HTR-8/SVneo (cell line): Measurements from ENCODE around the gene TGFB1.
"Not testable (repeated sequence)": the region's sequence is repeated elsewhere in the genome, so short reads cannot be mapped to it uniquely, and the experiment has no call there.

Source experiments
- DNase-seq: peaks from one replicate; pipeline ENCODE4 v3.0.0; 2011; ENCODE audit warnings: low spot score, mixed read lengths; ENCODE audit not compliant: insufficient read length
- FAIRE-seq: peaks from 2 replicates; lab custom pipeline; 2011; peaks lifted over from hg19 to GRCh38; lab: Jason Lieb, UNC

Gene TGFB1

DNA sequence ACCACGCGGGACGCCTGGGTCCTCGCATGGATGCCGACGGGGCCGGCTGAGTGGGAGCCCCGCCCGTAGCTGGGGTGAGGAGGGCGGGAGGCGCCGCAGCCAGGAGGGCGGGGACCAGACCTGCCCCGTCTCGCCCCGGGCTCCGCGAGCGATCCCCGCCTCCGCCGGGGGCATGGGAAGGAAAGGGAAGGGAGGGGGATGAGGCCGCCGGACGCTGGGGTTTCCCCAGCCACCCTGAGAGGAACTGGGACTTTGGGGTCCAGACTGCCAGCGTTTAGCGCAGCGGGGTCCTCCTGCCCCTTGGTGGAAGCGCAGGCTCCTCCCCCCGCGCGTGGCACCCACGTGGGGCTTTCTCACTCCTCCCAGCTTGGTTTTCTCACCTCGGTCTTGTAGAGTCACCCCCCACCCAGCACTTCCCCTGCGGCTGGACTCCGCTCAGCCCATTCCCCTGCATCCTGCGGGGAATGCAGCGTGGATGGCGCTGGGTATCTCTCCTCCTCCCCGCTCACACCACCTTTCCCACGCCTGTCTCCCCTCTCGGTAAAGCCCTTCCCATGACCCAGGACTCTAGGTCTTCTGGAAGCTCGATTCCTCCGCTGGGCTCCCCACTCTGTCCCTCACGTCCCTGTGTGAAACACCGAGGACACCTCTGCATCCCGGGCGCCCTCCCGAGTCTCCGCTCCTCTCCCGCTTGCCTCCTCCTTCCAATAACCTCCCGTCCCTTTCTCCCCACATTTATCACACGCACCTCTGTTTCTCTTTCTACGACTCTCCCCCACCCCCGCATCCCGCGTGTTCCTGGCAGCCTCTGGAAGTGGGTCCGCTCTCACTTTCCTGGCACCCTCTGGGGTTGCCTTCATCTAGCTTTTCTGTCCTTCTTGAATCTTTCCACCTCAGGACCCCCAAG, 2.1 kb downstream of the TGFB1 start:
- DNase-seq = peak; percentile 69

DNA sequence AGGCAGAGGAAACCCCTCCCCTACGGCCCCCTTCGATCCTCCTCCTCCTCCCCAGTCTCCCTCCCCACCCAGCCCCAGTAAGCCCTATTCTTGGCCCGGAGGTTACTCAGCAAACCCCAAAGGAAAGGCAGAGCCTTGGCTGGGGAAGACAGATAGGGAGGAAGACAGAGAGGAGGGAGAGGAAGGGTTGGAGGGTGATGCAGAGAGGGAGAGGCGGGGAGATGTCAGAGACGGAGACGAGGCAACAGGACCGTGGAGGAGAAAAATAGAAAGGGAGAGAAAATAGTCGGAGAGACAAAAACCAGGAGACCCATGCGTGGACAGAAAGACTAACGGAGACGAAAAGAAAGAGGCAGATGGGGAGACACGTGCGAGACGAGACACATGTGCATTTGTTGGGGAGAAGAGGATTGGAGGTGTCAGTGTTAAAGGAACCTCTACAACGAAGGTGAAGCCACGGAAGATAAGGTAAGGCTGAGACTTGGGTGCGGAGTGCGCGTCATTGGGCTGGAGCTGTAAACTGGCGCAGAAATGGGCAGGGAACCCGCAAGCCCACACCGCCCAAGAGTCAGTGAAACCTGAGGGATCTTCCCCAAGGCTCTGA, 2.9 kb downstream of the TGFB1 start:
- DNase-seq = no peak
- FAIRE-seq = peak; percentile 23

More for the DNA sequence above, 2.1 kb downstream of the TGFB1 start:
- no peak for FAIRE-seq

- not testable (repeated sequence) for DNase-seq, FAIRE-seq
These were observed 6.8 kb downstream of the TGFB1 start for GRCh38 chr19:41346916-41347315.

DNA sequence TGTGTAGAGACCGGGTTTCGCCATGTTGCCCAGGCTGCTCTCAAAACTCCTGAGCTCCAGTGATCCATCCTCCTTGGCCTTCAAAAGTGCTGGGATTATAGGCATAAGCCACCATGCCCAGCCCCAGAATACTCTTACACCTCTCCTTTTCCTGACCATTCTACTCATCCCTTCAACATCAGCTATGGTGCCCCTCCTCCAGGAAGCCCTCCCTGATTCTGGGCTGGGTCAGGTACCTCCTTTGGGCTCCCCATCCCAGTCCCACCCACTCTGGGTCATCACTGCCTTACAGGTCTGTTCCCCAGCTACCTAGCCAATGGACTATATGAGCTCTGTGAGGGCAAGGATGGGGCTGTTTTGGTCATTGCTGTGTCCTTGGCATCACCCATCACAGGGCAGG, 9.6 kb downstream of the TGFB1 start:
- DNase-seq = no peak
- no peak for FAIRE-seq

- no peak for FAIRE-seq
- DNase-seq = no peak
These were observed 11.8 kb downstream of the TGFB1 start for GRCh38 chr19:41341669-41342490.

- FAIRE-seq (no peak), DNase-seq (no peak)
These were observed 13.8 kb downstream of the TGFB1 start for GRCh38 chr19:41339936-41340335.

- DNase-seq = no peak
- FAIRE-seq = no peak
These were observed 18.3 kb downstream of the TGFB1 start for GRCh38 chr19:41335467-41335866.

- FAIRE-seq (no peak), DNase-seq (no peak)
These were observed 18.9 kb downstream of the TGFB1 start for GRCh38 chr19:41334793-41335192.

- DNase-seq (no peak), FAIRE-seq (no peak)
These were observed 21.3 kb downstream of the TGFB1 start for GRCh38 chr19:41332468-41332867.

DNA sequence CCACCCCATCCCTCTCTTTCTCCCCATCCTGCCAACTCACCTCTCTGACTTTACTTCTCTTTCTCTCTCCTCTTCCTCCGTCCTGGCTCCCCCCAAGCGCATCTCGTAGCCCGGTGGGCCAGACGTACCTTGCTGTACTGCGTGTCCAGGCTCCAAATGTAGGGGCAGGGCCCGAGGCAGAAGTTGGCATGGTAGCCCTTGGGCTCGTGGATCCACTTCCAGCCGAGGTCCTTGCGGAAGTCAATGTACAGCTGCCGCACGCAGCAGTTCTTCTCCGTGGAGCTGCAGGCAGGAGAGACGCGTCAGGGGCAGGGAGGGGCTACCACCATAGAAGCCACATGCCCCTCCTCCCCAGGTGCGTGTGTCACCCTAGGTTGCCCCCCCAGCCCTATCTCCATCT, 21.7 kb downstream of the TGFB1 start:
- FAIRE-seq (no peak), DNase-seq (no peak)

DNA sequence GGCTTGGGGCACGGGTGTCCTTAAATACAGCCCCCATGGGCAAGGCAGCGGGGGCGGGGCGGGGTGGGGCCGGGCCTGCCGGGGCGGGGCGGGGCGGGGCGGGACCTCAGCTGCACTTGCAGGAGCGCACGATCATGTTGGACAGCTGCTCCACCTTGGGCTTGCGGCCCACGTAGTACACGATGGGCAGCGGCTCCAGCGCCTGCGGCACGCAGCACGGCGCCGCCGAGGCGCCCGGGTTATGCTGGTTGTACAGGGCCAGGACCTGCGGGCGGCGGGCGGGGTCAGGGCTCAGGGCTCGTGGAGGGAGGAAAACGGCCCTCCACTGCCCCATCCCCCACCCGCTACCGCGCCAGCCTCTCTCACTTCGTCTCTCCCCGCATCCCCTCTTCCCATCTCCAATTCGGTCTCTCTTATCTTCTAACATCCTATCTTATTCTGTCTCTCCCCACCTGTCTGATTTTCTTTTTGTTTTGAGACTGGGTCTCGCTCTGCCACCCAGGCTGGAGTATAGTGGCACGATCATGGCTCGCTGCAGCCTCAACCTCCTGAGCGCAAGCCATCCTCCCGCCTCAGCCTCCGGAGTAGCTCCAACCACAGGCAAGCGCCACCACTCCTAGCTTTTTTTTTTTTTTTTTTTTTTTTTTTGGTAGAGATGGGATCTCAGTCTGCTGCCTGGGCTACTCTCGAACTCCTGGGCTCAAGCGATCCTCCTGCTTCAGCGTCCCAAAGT, 22.6 kb downstream of the TGFB1 start:
- FAIRE-seq (no peak), DNase-seq (no peak)

DNA sequence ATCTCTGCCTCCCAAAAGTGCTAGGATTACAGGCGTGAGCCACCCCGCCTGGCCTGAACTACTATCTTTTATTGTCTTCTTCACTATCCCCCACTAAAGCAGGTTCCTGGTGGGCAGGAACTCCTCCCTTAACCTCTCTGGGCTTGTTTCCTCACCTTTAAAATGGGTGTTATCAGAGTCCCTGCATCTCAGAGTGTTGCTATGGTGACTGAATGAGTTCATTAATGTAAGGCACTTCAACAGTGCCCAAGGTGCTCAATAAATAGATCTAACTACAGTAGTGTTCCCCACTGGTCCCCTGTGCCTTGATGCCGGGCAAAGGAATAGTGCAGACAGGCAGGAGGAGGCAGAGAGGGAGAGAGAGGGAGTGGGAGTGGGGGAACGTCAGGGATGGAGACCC, 23.2 kb downstream of the TGFB1 start:
- FAIRE-seq (no peak), DNase-seq (no peak)

DNA sequence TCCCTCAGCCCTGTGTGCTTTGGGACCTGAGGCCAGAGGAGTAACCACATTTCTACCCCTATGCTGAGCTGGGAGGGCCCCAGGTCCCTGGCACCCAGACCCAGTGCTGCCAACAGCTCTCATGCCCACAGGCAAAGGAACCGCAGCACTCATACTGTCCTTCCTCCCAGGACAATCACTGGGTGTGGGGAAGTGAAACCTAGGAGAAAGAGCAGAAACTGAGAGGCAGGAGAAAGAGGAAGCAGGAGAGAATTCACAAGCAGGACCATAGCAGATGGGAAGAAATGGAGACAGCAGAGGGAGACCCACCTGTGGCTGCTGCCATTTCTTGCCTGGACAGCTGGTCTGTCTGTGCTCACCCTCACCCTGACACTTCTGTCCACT, 24.9 kb downstream of the TGFB1 start:
- DNase-seq = no peak
- FAIRE-seq = no peak

DNA sequence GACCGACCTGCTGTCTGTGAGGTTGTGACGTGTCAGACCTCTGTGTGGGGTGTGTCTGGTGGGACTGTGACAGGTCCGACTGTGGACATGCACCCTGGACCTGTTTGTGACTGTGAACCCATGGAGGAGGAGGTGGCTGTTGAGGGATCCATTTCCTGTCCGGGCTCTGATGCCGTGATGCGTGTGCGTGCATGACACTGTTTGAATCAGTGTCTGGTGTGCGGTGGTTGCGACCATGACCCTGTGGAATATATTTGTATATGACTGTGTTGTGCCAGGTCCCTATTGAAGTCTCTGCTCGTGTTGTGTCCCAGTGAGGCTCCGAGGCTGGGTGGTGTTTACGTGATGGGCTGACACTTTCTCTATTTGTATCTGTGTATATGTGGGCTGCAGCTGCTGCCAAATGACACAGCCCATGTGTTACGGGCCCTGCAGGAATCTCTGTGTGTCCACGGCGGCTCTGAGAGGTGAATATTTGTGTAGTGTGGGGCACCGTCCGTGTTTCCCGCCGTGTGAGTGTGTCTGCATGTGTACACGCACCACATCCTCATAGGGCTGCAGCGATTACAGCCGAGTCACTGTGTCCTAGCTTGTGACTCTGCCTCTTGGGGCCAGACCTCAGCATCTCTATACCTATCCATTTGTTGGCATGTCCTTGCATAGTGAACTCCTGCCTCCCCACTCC, 25.4 kb downstream of the TGFB1 start:
- FAIRE-seq (peak; percentile 58), DNase-seq (no peak)

- FAIRE-seq (peak; percentile 91), DNase-seq (peak; percentile 65)
These were observed 26.1 kb downstream of the TGFB1 start for GRCh38 chr19:41327576-41328156.

GRCh38 chr19:41327076-41327575, 26.6 kb downstream of the TGFB1 start:
- no peak for DNase-seq
- FAIRE-seq = no peak

- FAIRE-seq (peak; percentile 64), DNase-seq (no peak)
These were observed 27.6 kb downstream of the TGFB1 start for GRCh38 chr19:41325947-41326706.

DNA sequence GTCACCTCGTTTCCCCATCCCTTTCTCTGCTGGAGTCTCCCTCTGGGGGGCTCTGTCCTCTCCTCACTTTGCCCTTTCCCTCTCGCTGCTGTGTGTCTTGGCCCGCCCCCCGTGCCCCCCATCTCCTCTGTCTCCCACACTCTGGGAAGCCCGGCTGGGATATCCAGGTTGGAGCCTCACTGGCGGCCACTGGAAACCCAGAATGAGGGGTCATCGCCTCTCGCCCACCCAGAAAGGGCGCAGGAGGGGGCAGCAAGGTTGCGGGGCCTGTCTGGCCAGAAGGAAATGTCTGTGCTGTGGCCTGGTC, 28.1 kb downstream of the TGFB1 start:
- no peak for FAIRE-seq
- DNase-seq = no peak
